SK-N-MC (cell line): ENCODE measurements around the gene SLC46A1.

Experiments used
- DNase-seq: peaks from one replicate; pipeline ENCODE4 v3.0.0-alpha.2; 2011; ENCODE audit warnings: low read depth, low spot score
- H3K27ac ChIP-seq: fragments of 200-600 bp; sonication (generic); 2 replicates; pipeline ENCODE4 v1.5.1; 2016; ENCODE audit warnings: mixed run types
- H3K36me3 ChIP-seq: fragments of 200-600 bp; sonication (generic); 2 replicates; pipeline ENCODE4 v1.6.1; 2017; ENCODE audit warnings: antibody characterized with exemption, low read length, mixed read lengths; ENCODE audit not compliant: insufficient read depth
- H3K4me3 ChIP-seq: fragments of 200-600 bp; sonication (generic); 2 replicates; pipeline ENCODE4 v1.5.1; 2016
- H3K9ac ChIP-seq: fragments of 200-600 bp; sonication (generic); 2 replicates; pipeline ENCODE4 v1.8.0; 2017; ENCODE audit warnings: mixed run types, mixed read lengths; ENCODE audit not compliant: insufficient read length
- H3K9me3 ChIP-seq: fragments of 200-600 bp; sonication (generic); 2 replicates; pipeline ENCODE4 v1.6.1; 2017; ENCODE audit warnings: low read depth, mild to moderate bottlenecking, antibody characterized with exemption, low read length, moderate library complexity, mixed read lengths
- EZH2 ChIP-seq: fragments of 200-600 bp; sonication (generic); IDR thresholded peaks from one replicate; pipeline ENCODE4 v1.6.1; 2017; ENCODE audit warnings: antibody characterized with exemption
- FOXP2 ChIP-seq: optimal IDR thresholded peaks from 2 replicates; pipeline ENCODE3; 2011; ENCODE audit warnings: mild to moderate bottlenecking, moderate library complexity; ENCODE audit not compliant: insufficient read depth; ENCODE audit errors: extremely low read length, control extremely low read depth
- POLR2AphosphoS5 ChIP-seq: IDR thresholded peaks from 2 replicates; pipeline ENCODE4 v1.6.1; 2012; ENCODE audit warnings: mild to moderate bottlenecking, low read depth, low read length, borderline replicate concordance

Gene SLC46A1

GRCh38 chr17:28381141-28381825, 24.7 kb downstream of the SLC46A1 start:
- H3K36me3 ChIP-seq: no peaks in the 10 kb centered on the region
- no peak for DNase-seq
- no peak overlapping the region for H3K27ac ChIP-seq
- TF ChIP-seq POLR2AphosphoS5 (no peak), EZH2 (no peak), FOXP2 (no peak)
- no peak overlapping the region for H3K4me3 ChIP-seq
- H3K9me3 ChIP-seq: no peaks in the 10 kb centered on the region
- no peak overlapping the region for H3K9ac ChIP-seq

GRCh38 chr17:28379814-28380801, 25.9 kb downstream of the SLC46A1 start:
- H3K4me3 ChIP-seq: no peak overlapping the region
- DNase-seq: no peak
- H3K9me3 ChIP-seq: no peaks in the 10 kb centered on the region
- H3K9ac ChIP-seq: no peak overlapping the region
- H3K36me3 ChIP-seq: no peaks in the 10 kb centered on the region
- TF ChIP-seq FOXP2 (no peak), EZH2 (no peak), POLR2AphosphoS5 (no peak)
- no peak overlapping the region for H3K27ac ChIP-seq

GRCh38 chr17:28372945-28373274, 33.1 kb downstream of the SLC46A1 start:
- Histone ChIP-seq H3K27ac (no peak overlapping the region), H3K9me3 (no peaks in the 10 kb centered on the region), H3K9ac (no peak overlapping the region), H3K36me3 (no peaks in the 10 kb centered on the region), H3K4me3 (no peak overlapping the region)
- no peak for DNase-seq
- no peak for TF ChIP-seq FOXP2
- no peak for TF ChIP-seq POLR2AphosphoS5
- TF ChIP-seq EZH2: no peak

- Histone ChIP-seq H3K36me3 (no peaks in the 10 kb centered on the region), H3K4me3 (peak overlapping the region; percentile 74), H3K27ac (no peak overlapping the region), H3K9me3 (no peaks in the 10 kb centered on the region), H3K9ac (no peak overlapping the region)
- no peak for DNase-seq
- TF ChIP-seq EZH2: no peak
- TF ChIP-seq POLR2AphosphoS5: no peak
- TF ChIP-seq FOXP2: no peak
Observed at GRCh38 chr17:28372203-28372944, 33.6 kb downstream of the SLC46A1 start.

- peak; percentile 20 for DNase-seq
- Histone ChIP-seq H3K4me3 (peak within 1 kb of the TSS; percentile 74), H3K9me3 (no peaks in the 10 kb centered on the region), H3K27ac (no peak within 1 kb of the TSS), H3K9ac (no peak within 1 kb of the TSS), H3K36me3 (no peaks in the 10 kb centered on the region)
- TF ChIP-seq FOXP2: no peak
- TF ChIP-seq EZH2: no peak
- no peak for TF ChIP-seq POLR2AphosphoS5
Observed at GRCh38 chr17:28371245-28372202, 34.5 kb downstream of the SLC46A1 start, which contains the start of gene SARM1. Gene SARM1 (plus strand): TSS chr17:28371694. CDS start chr17:28372033, 339 bp downstream.

- no peak for TF ChIP-seq FOXP2
- no peak for TF ChIP-seq POLR2AphosphoS5
- TF ChIP-seq EZH2: no peak
- H3K9ac ChIP-seq: no peak overlapping the region
- no peaks in the 10 kb centered on the region for H3K9me3 ChIP-seq
- H3K36me3 ChIP-seq: no peaks in the 10 kb centered on the region
- H3K27ac ChIP-seq: no peak overlapping the region
- DNase-seq: no peak
- H3K4me3 ChIP-seq: peak overlapping the region; percentile 74
Observed at GRCh38 chr17:28370744-28371103, 35.3 kb downstream of the SLC46A1 start.

GRCh38 chr17:28370035-28370743, 35.8 kb downstream of the SLC46A1 start, which contains the start of gene VTN:
Gene VTN (minus strand): TSS chr17:28370307. CDS start chr17:28370203, 104 bp downstream.
- no peaks in the 10 kb centered on the region for H3K36me3 ChIP-seq
- no peak within 1 kb of the TSS for H3K9ac ChIP-seq
- H3K4me3 ChIP-seq: peak within 1 kb of the TSS; percentile 74
- H3K9me3 ChIP-seq: no peaks in the 10 kb centered on the region
- no peak for DNase-seq
- TF ChIP-seq EZH2: no peak
- TF ChIP-seq FOXP2: no peak
- no peak for TF ChIP-seq POLR2AphosphoS5
- no peak within 1 kb of the TSS for H3K27ac ChIP-seq

- DNase-seq: no peak
- no peaks in the 10 kb centered on the region for H3K36me3 ChIP-seq
- no peak overlapping the region for H3K27ac ChIP-seq
- no peak overlapping the region for H3K4me3 ChIP-seq
- no peaks in the 10 kb centered on the region for H3K9me3 ChIP-seq
- H3K9ac ChIP-seq: no peak overlapping the region
- no peak for TF ChIP-seq POLR2AphosphoS5
- no peak for TF ChIP-seq EZH2
- no peak for TF ChIP-seq FOXP2
Observed at GRCh38 chr17:28369684-28370034, 36.4 kb downstream of the SLC46A1 start.
